Neural cell (in vitro differentiated cells): ENCODE results near the gene MED15.

ENCODE experiments used
- EZH2 ChIP-seq: fragments of 200-600, 300-800 bp; shearing (Covaris generic), sonication (generic); IDR thresholded peaks from 2 replicates; pipeline ENCODE4 v1.6.1; 2014; ENCODE audit warnings: antibody characterized with exemption, low read length, borderline replicate concordance, mild to moderate bottlenecking; ENCODE audit not compliant: insufficient read depth, poor library complexity, severe bottlenecking
- POLR2AphosphoS5 ChIP-seq: IDR thresholded peaks from 2 replicates; pipeline ENCODE4 v1.6.1; 2012
- RAD21 ChIP-seq: fragments of 450-650 bp; conservative IDR thresholded peaks from 2 replicates; pipeline ENCODE4 v1.6.1; 2014; ENCODE audit warnings: antibody characterized with exemption, mild to moderate bottlenecking, moderate library complexity
- REST ChIP-seq: IDR thresholded peaks from 2 replicates; pipeline ENCODE4 v1.6.1; 2012; ENCODE audit warnings: borderline replicate concordance
- TAF1 ChIP-seq: IDR thresholded peaks from 2 replicates; pipeline ENCODE4 v1.6.1; 2012; ENCODE audit warnings: low read depth
- TF ChIP-seq, protein P1 (sequence below): fragments of 450-650 bp; IDR thresholded peaks from 2 replicates; pipeline ENCODE4 v1.5.1; 2014; ENCODE audit warnings: antibody characterized with exemption, mild to moderate bottlenecking, moderate library complexity; ENCODE audit not compliant: poor library complexity, severe bottlenecking

GRCh38 chr22:20636945-20637344 lies 129.5 kb downstream of the MED15 start:
- TF ChIP-seq, protein P1, sequence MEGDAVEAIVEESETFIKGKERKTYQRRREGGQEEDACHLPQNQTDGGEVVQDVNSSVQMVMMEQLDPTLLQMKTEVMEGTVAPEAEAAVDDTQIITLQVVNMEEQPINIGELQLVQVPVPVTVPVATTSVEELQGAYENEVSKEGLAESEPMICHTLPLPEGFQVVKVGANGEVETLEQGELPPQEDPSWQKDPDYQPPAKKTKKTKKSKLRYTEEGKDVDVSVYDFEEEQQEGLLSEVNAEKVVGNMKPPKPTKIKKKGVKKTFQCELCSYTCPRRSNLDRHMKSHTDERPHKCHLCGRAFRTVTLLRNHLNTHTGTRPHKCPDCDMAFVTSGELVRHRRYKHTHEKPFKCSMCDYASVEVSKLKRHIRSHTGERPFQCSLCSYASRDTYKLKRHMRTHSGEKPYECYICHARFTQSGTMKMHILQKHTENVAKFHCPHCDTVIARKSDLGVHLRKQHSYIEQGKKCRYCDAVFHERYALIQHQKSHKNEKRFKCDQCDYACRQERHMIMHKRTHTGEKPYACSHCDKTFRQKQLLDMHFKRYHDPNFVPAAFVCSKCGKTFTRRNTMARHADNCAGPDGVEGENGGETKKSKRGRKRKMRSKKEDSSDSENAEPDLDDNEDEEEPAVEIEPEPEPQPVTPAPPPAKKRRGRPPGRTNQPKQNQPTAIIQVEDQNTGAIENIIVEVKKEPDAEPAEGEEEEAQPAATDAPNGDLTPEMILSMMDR, result no peak
- no peak for TF ChIP-seq TAF1
- no peak for TF ChIP-seq EZH2
- no peak for TF ChIP-seq POLR2AphosphoS5
- TF ChIP-seq REST, result no peak
- no peak for TF ChIP-seq RAD21
